HFFc6 (cell line): Measurements from ENCODE around the gene MAEL. TPM values are rescaled to one million over a fixed set of nuclear protein-coding genes. Genes with fewer than 3 reads are reported as not detected.
"Not testable (repeated sequence)": the region's sequence is repeated elsewhere in the genome, so short reads cannot be mapped to it uniquely, and the experiment has no call there.

Experiments used
- DNase-seq: peaks from one replicate; pipeline ENCODE4 v3.0.0-alpha.2; 2018
- H3K27ac Mint-ChIP-seq: 2 replicates; pipeline ENCODE4 v1.8.0; 2020; ENCODE audit warnings: mild to moderate bottlenecking, mixed read lengths
- H3K27me3 Mint-ChIP-seq: 2 replicates; pipeline ENCODE4 v1.8.0; 2021; ENCODE audit warnings: mild to moderate bottlenecking, moderate library complexity, mixed read lengths; ENCODE audit not compliant: insufficient read depth
- H3K36me3 Mint-ChIP-seq: 2 replicates; pipeline ENCODE4 v1.8.0; 2021; ENCODE audit warnings: low read depth, mixed read lengths
- H3K4me1 Mint-ChIP-seq: 2 replicates; pipeline ENCODE4 v1.8.0; 2020; ENCODE audit warnings: low read depth, mixed read lengths
- H3K4me3 Mint-ChIP-seq: 2 replicates; pipeline ENCODE4 v1.8.0; 2020; ENCODE audit warnings: mild to moderate bottlenecking, moderate library complexity, mixed read lengths
- H3K9me3 Mint-ChIP-seq: 2 replicates; pipeline ENCODE4 v1.8.0; 2020; ENCODE audit warnings: mild to moderate bottlenecking, mixed read lengths
- CTCF ChIP-seq: fragments of 200-600 bp; sonication (generic); IDR thresholded peaks from 2 replicates; pipeline ENCODE4 v1.5.0; 2021; ENCODE audit warnings: antibody characterized with exemption, mild to moderate bottlenecking
- total RNA-seq, 6 experiments: library from RNA; stranded (reverse); fragmentation: NEBNext Ultra II Directional; extraction: Animal tissue kit (Norgen Biotek cat#: 25700); gene quantifications; 2 replicates in 1 of 6; 3 replicates in 5 of 6; pipeline ENCODE4 v1.2.3, GENCODE V29; 2021

Gene MAEL
- total RNA-seq, 6 experiments from 2014 or later = not detected

- no peaks in the 10 kb centered on the region for H3K9me3 Mint-ChIP-seq
- no peak for DNase-seq
- H3K36me3 Mint-ChIP-seq = no peaks in the 10 kb centered on the region
- H3K4me1 Mint-ChIP-seq = no peaks in the 10 kb centered on the region
- TF ChIP-seq CTCF = no peak
- no peak overlapping the region for H3K4me3 Mint-ChIP-seq
- H3K27ac Mint-ChIP-seq = no peak overlapping the region
- peaks cover 10% of the 10 kb centered on the region for H3K27me3 Mint-ChIP-seq
Measured at GRCh38 chr1:167016100-167016750, 27.1 kb downstream of the MAEL start.

- no peaks in the 10 kb centered on the region for H3K9me3 Mint-ChIP-seq
- TF ChIP-seq CTCF = no peak
- no peaks in the 10 kb centered on the region for H3K36me3 Mint-ChIP-seq
- H3K4me3 Mint-ChIP-seq = no peak overlapping the region
- no peak for DNase-seq
- H3K27ac Mint-ChIP-seq = no peak overlapping the region
- H3K27me3 Mint-ChIP-seq = peaks cover 2% of the 10 kb centered on the region
- H3K4me1 Mint-ChIP-seq = no peaks in the 10 kb centered on the region
Measured at GRCh38 chr1:167022384-167022783, 33.3 kb downstream of the MAEL start.

GRCh38 chr1:167029553-167029952, 40.5 kb downstream of the MAEL start:
- not testable (repeated sequence) for H3K27me3 Mint-ChIP-seq, H3K27ac Mint-ChIP-seq, H3K36me3 Mint-ChIP-seq, H3K4me3 Mint-ChIP-seq, DNase-seq, H3K9me3 Mint-ChIP-seq, H3K4me1 Mint-ChIP-seq

- H3K27me3 Mint-ChIP-seq = peaks cover under 1% of the 10 kb centered on the region; the same call in 1 of the 2 replicates
- H3K9me3 Mint-ChIP-seq = no peaks in the 10 kb centered on the region; the same call in 1 of the 2 replicates
- TF ChIP-seq CTCF = no peak
- H3K4me1 Mint-ChIP-seq = no peaks in the 10 kb centered on the region
- no peaks in the 10 kb centered on the region for H3K36me3 Mint-ChIP-seq
- no peak overlapping the region for H3K4me3 Mint-ChIP-seq
- H3K27ac Mint-ChIP-seq = no peak overlapping the region
- DNase-seq = no peak
Measured at GRCh38 chr1:167033646-167034045, 44.6 kb downstream of the MAEL start.

GRCh38 chr1:167043752-167044488, 54.8 kb downstream of the MAEL start:
- no peak for DNase-seq
- Mint-ChIP-seq H3K4me3 (no peak overlapping the region), H3K27ac (no peak overlapping the region), H3K27me3 (peaks cover 10% of the 10 kb centered on the region), H3K9me3 (no peaks in the 10 kb centered on the region), H3K36me3 (no peaks in the 10 kb centered on the region), H3K4me1 (no peaks in the 10 kb centered on the region)
- TF ChIP-seq CTCF = no peak

GRCh38 chr1:167051907-167052306, 62.8 kb downstream of the MAEL start:
- no peak overlapping the region for H3K27ac Mint-ChIP-seq
- no peak overlapping the region for H3K4me3 Mint-ChIP-seq
- DNase-seq = no peak
- TF ChIP-seq CTCF = no peak
- H3K9me3 Mint-ChIP-seq = no peaks in the 10 kb centered on the region
- H3K27me3 Mint-ChIP-seq = peaks cover 15% of the 10 kb centered on the region
- H3K4me1 Mint-ChIP-seq = no peaks in the 10 kb centered on the region
- no peaks in the 10 kb centered on the region for H3K36me3 Mint-ChIP-seq
